Sigmoid colon (tissue), 4 donors: ENCODE results near the gene SLC25A15.

Experiments
- CTCF ChIP-seq, 4 experiments: fragments of 450-650 bp in 3 of 4; fragments of 200-600 bp in 1 of 4; IDR thresholded peaks; one replicate each; pipeline ENCODE4 v1.5.1; 2016 to 2019; ENCODE audit warnings: antibody characterized with exemption in 4 of 4, mild to moderate bottlenecking in 3 of 4, moderate library complexity in 2 of 4
- EP300 ChIP-seq, 4 donors: sonication (generic); formaldehyde crosslinking; IDR thresholded peaks; one replicate each; pipeline ENCODE4 v1.6.1; 2017; ENCODE audit warnings: antibody characterized with exemption in 4 of 4
- POLR2A ChIP-seq, 2 donors: fragments of 450-650 bp; IDR thresholded peaks; one replicate each; pipeline ENCODE4 v1.6.1; 2016; ENCODE audit warnings: antibody characterized with exemption in 2 of 2, mild to moderate bottlenecking in 2 of 2, moderate library complexity in 2 of 2

- TF ChIP-seq CTCF (IDR thresholded peaks at IDR 0.05) = no peak
- no peak for TF ChIP-seq EP300 (IDR thresholded peaks at IDR 0.05)
- no peak for TF ChIP-seq POLR2A (IDR thresholded peaks at IDR 0.05)
Measured at GRCh38 chr13:40787062-40787461, 2.3 kb upstream of the SLC25A15 start.
